HG02973 (cell line): ENCODE measurements around the gene ANKRD16.
A peak's percentile ranks its signal among the peaks of the same experiment; 100 is the strongest.

Experiments
- ATAC-seq: cut with Tn5 transposase; IDR thresholded peaks from one replicate; pipeline ENCODE4 v1.9.1; 2021; ENCODE audit warnings: moderate library complexity; ENCODE audit not compliant: unreplicated experiment

The ANKRD16 gene

GRCh38 chr10:5812283-5813090 lies 77.2 kb downstream of the ANKRD16 start:
- peak; percentile 24 for ATAC-seq
